IPS-15b (cell line): ENCODE data around the gene TRIOBP.
A peak's percentile ranks its signal among the peaks of the same experiment; 100 is the strongest.

Source experiments
- H3K27me3 ChIP-seq: one replicate; pipeline ENCODE4 v1.6.1; 2013; ENCODE audit warnings: low read length; ENCODE audit not compliant: control insufficient read depth, insufficient read depth
- H3K36me3 ChIP-seq: one replicate; pipeline ENCODE4 v1.6.1; 2013; ENCODE audit warnings: low read length; ENCODE audit not compliant: control insufficient read depth, insufficient read depth
- H3K4me1 ChIP-seq: one replicate; pipeline ENCODE4 v1.6.1; 2013; ENCODE audit warnings: mild to moderate bottlenecking, low read length; ENCODE audit not compliant: control insufficient read depth, insufficient read depth
- H3K4me3 ChIP-seq: one replicate; pipeline ENCODE4 v1.5.1; 2013; ENCODE audit warnings: low read depth, low read length
- H3K9ac ChIP-seq: one replicate; pipeline ENCODE4 v1.6.1; 2013; ENCODE audit warnings: low read depth, mild to moderate bottlenecking, low read length
- H3K9me3 ChIP-seq: one replicate; pipeline ENCODE4 v1.6.1; 2013; ENCODE audit warnings: mild to moderate bottlenecking, low read length; ENCODE audit not compliant: control insufficient read depth, insufficient read depth

The TRIOBP gene

GRCh38 chr22:37674248-37674647 lies 22.6 kb upstream of the TRIOBP start:
- H3K4me3 ChIP-seq = no peak overlapping the region
- H3K9me3 ChIP-seq = no peaks in the 10 kb centered on the region
- H3K27me3 ChIP-seq = no peaks in the 10 kb centered on the region
- H3K36me3 ChIP-seq = no peaks in the 10 kb centered on the region
- H3K9ac ChIP-seq = no peak overlapping the region
- H3K4me1 ChIP-seq = peaks cover 3% of the 10 kb centered on the region

- Histone ChIP-seq H3K36me3 (no peaks in the 10 kb centered on the region), H3K9ac (no peak within 1 kb of the TSS), H3K27me3 (no peaks in the 10 kb centered on the region), H3K4me1 (peaks cover 3% of the 10 kb centered on the region), H3K4me3 (peak within 1 kb of the TSS; percentile 61), H3K9me3 (no peaks in the 10 kb centered on the region)
These were observed 21.6 kb upstream of the TRIOBP start, which contains the start of gene LGALS1 for GRCh38 chr22:37674951-37675929. Gene LGALS1, plus strand, starts transcription at chr22:37675636. Its CDS starts 67 bp downstream, at chr22:37675703.

GRCh38 chr22:37675930-37676735 lies 20.7 kb upstream of the TRIOBP start:
- Histone ChIP-seq H3K4me3 (peak overlapping the region; percentile 61), H3K9ac (no peak overlapping the region), H3K4me1 (peaks cover 3% of the 10 kb centered on the region), H3K36me3 (no peaks in the 10 kb centered on the region), H3K27me3 (no peaks in the 10 kb centered on the region), H3K9me3 (no peaks in the 10 kb centered on the region)

DNA sequence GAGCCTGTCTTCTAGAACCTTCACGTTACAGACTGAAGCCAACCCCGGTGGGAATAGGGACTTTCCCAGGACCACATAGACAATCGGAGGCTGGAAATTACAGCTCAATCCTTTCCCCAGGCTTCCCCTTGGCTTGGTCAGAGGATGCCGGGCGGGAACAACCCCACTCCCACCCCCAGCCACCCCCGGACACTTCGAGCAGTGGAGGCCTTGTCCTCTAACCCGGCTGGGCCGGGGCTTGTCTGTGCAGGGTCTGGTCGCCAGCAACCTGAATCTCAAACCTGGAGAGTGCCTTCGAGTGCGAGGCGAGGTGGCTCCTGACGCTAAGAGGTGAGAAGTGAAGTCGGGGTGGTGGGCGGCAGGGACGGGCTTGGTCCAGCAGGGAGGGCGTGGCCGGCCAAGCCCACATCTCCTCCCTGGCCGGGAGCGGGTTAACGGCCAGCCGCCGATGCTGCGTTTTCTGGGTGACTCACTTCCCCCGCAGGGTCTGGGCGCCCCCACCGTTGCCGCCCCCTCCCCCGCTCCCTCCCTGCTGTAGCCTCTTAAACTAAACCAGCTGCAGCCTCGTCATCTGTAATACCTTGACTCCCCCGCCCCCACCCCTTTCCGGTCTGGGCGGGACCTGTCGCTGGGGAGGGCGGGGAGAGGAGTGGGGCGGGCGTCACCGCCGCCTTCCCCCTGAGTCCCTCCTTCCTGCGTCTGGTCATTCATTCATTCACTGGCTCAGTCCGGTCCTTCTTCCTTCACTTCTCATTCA lies 19.9 kb upstream of the TRIOBP start:
- Histone ChIP-seq H3K9me3 (no peaks in the 10 kb centered on the region), H3K4me1 (peaks cover 3% of the 10 kb centered on the region), H3K9ac (no peak overlapping the region), H3K27me3 (no peaks in the 10 kb centered on the region), H3K36me3 (no peaks in the 10 kb centered on the region), H3K4me3 (peak overlapping the region; percentile 61)

GRCh38 chr22:37677493-37677974 lies 19.3 kb upstream of the TRIOBP start:
- Histone ChIP-seq H3K27me3 (no peaks in the 10 kb centered on the region), H3K9ac (no peak overlapping the region), H3K9me3 (no peaks in the 10 kb centered on the region), H3K36me3 (no peaks in the 10 kb centered on the region), H3K4me3 (peak overlapping the region; percentile 61), H3K4me1 (peaks cover 3% of the 10 kb centered on the region)

GRCh38 chr22:37678372-37678771 lies 18.5 kb upstream of the TRIOBP start:
- H3K4me1 ChIP-seq = peaks cover 3% of the 10 kb centered on the region
- H3K27me3 ChIP-seq = no peaks in the 10 kb centered on the region
- no peak overlapping the region for H3K4me3 ChIP-seq
- no peaks in the 10 kb centered on the region for H3K9me3 ChIP-seq
- H3K36me3 ChIP-seq = no peaks in the 10 kb centered on the region
- no peak overlapping the region for H3K9ac ChIP-seq

GRCh38 chr22:37679670-37680069 lies 17.2 kb upstream of the TRIOBP start:
- no peaks in the 10 kb centered on the region for H3K9me3 ChIP-seq
- peaks cover 3% of the 10 kb centered on the region for H3K4me1 ChIP-seq
- no peak overlapping the region for H3K9ac ChIP-seq
- no peaks in the 10 kb centered on the region for H3K36me3 ChIP-seq
- H3K27me3 ChIP-seq = no peaks in the 10 kb centered on the region
- no peak overlapping the region for H3K4me3 ChIP-seq

DNA sequence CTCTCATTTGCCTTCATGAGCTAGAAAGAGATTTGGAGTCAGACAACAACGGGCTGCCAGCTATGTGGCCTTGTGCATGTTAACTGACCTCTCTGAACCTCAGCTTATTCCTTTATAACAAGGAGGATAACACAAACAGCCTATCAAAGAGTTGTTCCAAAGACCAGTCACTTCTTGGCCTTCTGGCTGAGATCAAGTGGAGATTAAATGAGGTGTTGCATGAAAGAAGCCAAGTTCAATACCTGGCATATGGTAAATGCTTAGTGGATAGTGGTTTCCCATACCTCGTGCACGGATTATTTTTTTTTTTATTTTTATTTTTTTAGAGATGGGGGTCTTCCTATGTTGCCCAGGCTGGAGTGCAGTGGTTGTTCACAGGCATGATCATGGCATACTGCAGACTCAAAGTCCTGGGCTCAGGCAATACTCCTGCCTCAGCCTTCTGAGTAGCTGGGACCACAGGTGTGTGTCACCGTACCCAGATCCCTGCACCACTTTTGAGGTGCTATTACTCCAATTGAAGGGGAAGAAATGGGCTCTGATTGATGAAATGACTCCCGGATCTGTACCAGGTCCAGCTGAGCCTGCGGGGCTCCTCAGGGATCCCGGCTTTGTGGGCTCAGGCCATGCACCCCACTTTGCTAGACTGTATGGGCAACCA lies 16.5 kb upstream of the TRIOBP start:
- Histone ChIP-seq H3K36me3 (no peaks in the 10 kb centered on the region), H3K4me3 (no peak overlapping the region), H3K9me3 (no peaks in the 10 kb centered on the region), H3K27me3 (no peaks in the 10 kb centered on the region), H3K4me1 (peaks cover 3% of the 10 kb centered on the region), H3K9ac (no peak overlapping the region)

DNA sequence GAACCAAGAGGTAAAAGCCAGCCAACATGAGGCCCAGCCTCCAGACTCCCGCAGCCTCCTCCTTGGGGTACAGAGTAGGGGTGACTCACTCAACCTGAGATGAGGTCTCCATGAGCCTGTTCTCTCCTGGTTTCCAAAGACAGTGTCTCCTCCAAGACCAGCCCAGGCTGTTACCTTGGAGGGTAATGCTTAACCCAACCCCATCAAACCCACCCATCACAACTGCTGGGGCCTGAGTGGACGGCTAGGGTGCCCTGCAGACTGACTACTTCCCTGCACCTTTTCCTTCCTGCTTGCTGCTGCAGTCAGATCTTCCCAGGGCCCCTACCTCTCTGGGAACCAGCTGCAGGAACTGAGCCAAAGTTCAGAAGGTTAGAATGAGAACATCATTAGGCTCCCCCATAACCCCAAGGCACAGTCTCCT lies 15.8 kb upstream of the TRIOBP start:
- H3K4me1 ChIP-seq = peaks cover 3% of the 10 kb centered on the region
- H3K27me3 ChIP-seq = no peaks in the 10 kb centered on the region
- no peak overlapping the region for H3K9ac ChIP-seq
- H3K9me3 ChIP-seq = no peaks in the 10 kb centered on the region
- no peaks in the 10 kb centered on the region for H3K36me3 ChIP-seq
- no peak overlapping the region for H3K4me3 ChIP-seq

GRCh38 chr22:37681556-37682049 lies 15.2 kb upstream of the TRIOBP start:
- Histone ChIP-seq H3K36me3 (no peaks in the 10 kb centered on the region), H3K4me1 (peaks cover 3% of the 10 kb centered on the region)

More at GRCh38 chr22:37681556-37682049, 15.2 kb upstream of the TRIOBP start:
- no peak overlapping the region for H3K4me3 ChIP-seq
- no peaks in the 10 kb centered on the region for H3K27me3 ChIP-seq
- no peak overlapping the region for H3K9ac ChIP-seq
- H3K9me3 ChIP-seq = no peaks in the 10 kb centered on the region
